GM12878 (cell line): ENCODE data around the gene BCR. TPM values are rescaled to one million over a fixed set of nuclear protein-coding genes. Genes with fewer than 3 reads are reported as not detected.

Source experiments
- ATAC-seq: fragments of 200-7000 bp; cut with Tn5 transposase; 3 replicates; pipeline ENCODE4 v1.9.1; 2020; ENCODE audit warnings: mild to moderate bottlenecking, moderate library complexity
- BruUV-seq: library from RNA; stranded (reverse); fragments of 400-500 nt; replicated peaks from 2 replicates; lab custom pipeline; 2021; lab: Mats Ljungman, UMichigan
- CTCF ChIA-PET: fragments of 300-600 bp; sonication (Branson Sonifier 250); formaldehyde crosslinking; extraction: SDS; loops from one replicate; lab custom pipeline; 2021; ENCODE audit warnings: inconsistent platforms; lab: Yijun Ruan, JAX
- POLR2A ChIA-PET: fragments of 350-600 bp; formaldehyde crosslinking; extraction: SDS; loops from one replicate; lab custom pipeline; 2021; ENCODE audit warnings: inconsistent platforms; lab: Charles Lee
- RAD21 ChIA-PET: fragments of 300-600 bp; sonication (Branson Sonifier 250); formaldehyde crosslinking; loops from one replicate; lab custom pipeline; 2023; ENCODE audit warnings: antibody characterized with exemption; ENCODE audit not compliant: unreplicated experiment; lab: Charles Lee
- SMC1A ChIA-PET: fragments of 300-600 bp; sonication (Branson Sonifier 250); formaldehyde crosslinking; loops from one replicate; lab custom pipeline; 2023; ENCODE audit not compliant: unreplicated experiment, uncharacterized antibody; lab: Charles Lee
- DNase-seq: peaks from one replicate; pipeline ENCODE4 v3.0.0-alpha.2; 2011; ENCODE audit warnings: low read depth, low spot score
- FAIRE-seq: peaks from 3 replicates; lab custom pipeline; 2011; peaks lifted over from hg19 to GRCh38; lab: Jason Lieb, UNC
- H2AFZ ChIP-seq: 2 replicates; pipeline ENCODE4 v1.6.0; 2011; ENCODE audit warnings: low read depth, low read length, control low read depth; ENCODE audit not compliant: control insufficient read depth
- H3K27ac ChIP-seq: 2 replicates; pipeline ENCODE4 v1.5.1; 2011; ENCODE audit warnings: control low read depth; ENCODE audit not compliant: control insufficient read depth, insufficient read depth
- H3K27me3 ChIP-seq, 2 experiments: replicated peaks in 1 of 2; 2 replicates each; pipeline versions ENCODE4 v1.6.0 to v1.6.1; 2011; ENCODE audit warnings: low read length in 1 of 2; ENCODE audit not compliant: control insufficient read depth in 2 of 2, insufficient read depth in 2 of 2
- H3K36me3 ChIP-seq, 2 experiments: 2 replicates each; pipeline ENCODE4 v1.5.1; 2011; ENCODE audit warnings: low read length in 1 of 2; ENCODE audit not compliant: control insufficient read depth in 2 of 2, insufficient read depth in 2 of 2
- H3K4me1 ChIP-seq: 2 replicates; pipeline ENCODE4 v1.6.1; 2011; ENCODE audit warnings: mild to moderate bottlenecking, low read length, moderate library complexity, mixed read lengths; ENCODE audit not compliant: control insufficient read depth, insufficient read depth
- H3K4me2 ChIP-seq: 2 replicates; pipeline ENCODE4 v1.6.0; 2011; ENCODE audit warnings: control low read depth; ENCODE audit not compliant: control insufficient read depth, insufficient read depth
- H3K4me3 ChIP-seq: fragments of 200-600 bp; sonication (generic); 2 replicates; pipeline ENCODE4 v1.5.1; 2016
- H3K79me2 ChIP-seq: 2 replicates; pipeline ENCODE4 v1.6.0; 2011; ENCODE audit warnings: low read length; ENCODE audit not compliant: control insufficient read depth, insufficient read depth
- H3K9ac ChIP-seq: 2 replicates; pipeline ENCODE4 v1.8.0; 2011; ENCODE audit warnings: low read length, control low read depth, mixed read lengths; ENCODE audit not compliant: control insufficient read depth, insufficient read depth
- H3K9me3 ChIP-seq: replicated peaks from 3 replicates; pipeline ENCODE4 v1.5.1; 2011; ENCODE audit warnings: mild to moderate bottlenecking, low read length; ENCODE audit not compliant: control insufficient read depth, insufficient read depth
- H4K20me1 ChIP-seq: 2 replicates; pipeline ENCODE4 v1.6.0; 2011; ENCODE audit not compliant: control insufficient read depth, insufficient read depth
- EGR1 ChIP-seq, 2 experiments: IDR thresholded peaks; 1 replicate in 1 of 2; 2 replicates in 1 of 2; pipeline ENCODE4 v1.6.1; 2011 to 2012; ENCODE audit warnings: low read depth in 2 of 2, low read length in 2 of 2, borderline replicate concordance in 1 of 2, mild to moderate bottlenecking in 1 of 2, moderate library complexity in 1 of 2
- IKZF1 ChIP-seq: fragments of 450-650 bp; conservative IDR thresholded peaks from 2 replicates; pipeline ENCODE4 v1.6.1; 2017; ENCODE audit warnings: antibody characterized with exemption, mild to moderate bottlenecking
- LARP7 ChIP-seq: fragments of 450-650 bp; IDR thresholded peaks from 2 replicates; pipeline ENCODE4 v1.6.1; 2017; ENCODE audit warnings: mild to moderate bottlenecking
- MYC ChIP-seq: IDR thresholded peaks from 2 replicates; pipeline ENCODE4 v1.6.1; 2011; ENCODE audit warnings: mild to moderate bottlenecking, low read length, moderate library complexity, inconsistent platforms; ENCODE audit not compliant: insufficient read depth, insufficient replicate concordance, insufficient read length, severe bottlenecking
- RUNX3 ChIP-seq: IDR thresholded peaks from 2 replicates; pipeline ENCODE4 v1.6.1; 2012; ENCODE audit warnings: low read length, inconsistent platforms
- YY1 ChIP-seq: IDR thresholded peaks from 2 replicates; pipeline ENCODE4 v1.6.1; 2011; ENCODE audit warnings: low read depth, mild to moderate bottlenecking, low read length
- WGBS: methylation state at CpG from one replicate; pipeline ENCODE4 v1.1.6; 2016; ENCODE audit warnings: low lambda C conversion rate; ENCODE audit not compliant: insufficient replicate concordance, insufficient coverage; ENCODE audit errors: missing lambda C conversion rate; 5-methylcytosine and 5-hydroxymethylcytosine counted together
- in situ Hi-C: fragments of 300-500 bp; cut with MboI; formaldehyde crosslinking; loops from 9 replicates; pipeline ENCODE4 v1.14.3; 2018; ENCODE audit warnings: mixed read lengths
- intact Hi-C: fragments of 100-400 bp; cut with micrococcal nuclease; formaldehyde crosslinking; loops from one replicate; pipeline ENCODE4 v1.14.2; 2022; ENCODE audit not compliant: unreplicated experiment
- polyA plus RNA-seq, 11 experiments: library from polyadenylated mRNA; depleted of rRNA in 4 of 11; unstranded in 6 of 11; stranded (reverse) in 5 of 11; fragments of >200 nt; fragmentation: Nextera tagmentation in 4 of 11; fragmentation: Illumina TruSeq in 1 of 11; extraction: Ambion mirVana in 4 of 11; extraction: Trizol in 1 of 11; gene quantifications; 1 replicate in 1 of 11; 2 replicates in 10 of 11; pipeline versions ENCODE4 v1.2.1 to v1.2.3, GENCODE V29; 2011 to 2016; ENCODE audit warnings: inconsistent platforms in 2 of 11, missing spikeins in 2 of 11, low read depth in 1 of 11
- total RNA-seq, 4 experiments: library from RNA; depleted of rRNA in 3 of 4; stranded (reverse); fragments of >200 nt in 3 of 4; fragmentation: Illumina TruSeq in 1 of 4; extraction: Trizol in 1 of 4; gene quantifications; 2 replicates each; pipeline versions ENCODE4 v1.2.1 to v1.2.3, GENCODE V29; 2013 to 2021
- TF ChIP-seq, protein P1 (sequence below), 3 experiments: IDR thresholded peaks in 2 of 3; conservative IDR thresholded peaks in 1 of 3; 2 replicates each; pipeline ENCODE4 v1.5.1; 2011; ENCODE audit warnings: low read depth in 3 of 3, low read length in 3 of 3, mild to moderate bottlenecking in 3 of 3, control low read depth in 2 of 3, moderate library complexity in 2 of 3, inconsistent platforms in 1 of 3, mixed read lengths in 1 of 3; ENCODE audit not compliant: control insufficient read depth in 2 of 3, insufficient read depth in 1 of 3; ENCODE audit errors: extremely low read depth in 1 of 3
- TF ChIP-seq, protein P2 (sequence below): fragments of 450-650 bp; conservative IDR thresholded peaks from 2 replicates; pipeline ENCODE4 v1.6.1; 2017; ENCODE audit warnings: mild to moderate bottlenecking, moderate library complexity
- TF ChIP-seq, protein P3 (sequence below): fragments of 450-650 bp; IDR thresholded peaks from 2 replicates; pipeline ENCODE4 v1.6.1; 2017; ENCODE audit warnings: mild to moderate bottlenecking, moderate library complexity

BCR gene
- total and polyA plus RNA-seq, 10 of the 15 experiments (the other 5 are each of a cell fraction or from before 2014, with no cell fraction given): 1.7 to 64.7 (median 18.4) TPM

DNA sequence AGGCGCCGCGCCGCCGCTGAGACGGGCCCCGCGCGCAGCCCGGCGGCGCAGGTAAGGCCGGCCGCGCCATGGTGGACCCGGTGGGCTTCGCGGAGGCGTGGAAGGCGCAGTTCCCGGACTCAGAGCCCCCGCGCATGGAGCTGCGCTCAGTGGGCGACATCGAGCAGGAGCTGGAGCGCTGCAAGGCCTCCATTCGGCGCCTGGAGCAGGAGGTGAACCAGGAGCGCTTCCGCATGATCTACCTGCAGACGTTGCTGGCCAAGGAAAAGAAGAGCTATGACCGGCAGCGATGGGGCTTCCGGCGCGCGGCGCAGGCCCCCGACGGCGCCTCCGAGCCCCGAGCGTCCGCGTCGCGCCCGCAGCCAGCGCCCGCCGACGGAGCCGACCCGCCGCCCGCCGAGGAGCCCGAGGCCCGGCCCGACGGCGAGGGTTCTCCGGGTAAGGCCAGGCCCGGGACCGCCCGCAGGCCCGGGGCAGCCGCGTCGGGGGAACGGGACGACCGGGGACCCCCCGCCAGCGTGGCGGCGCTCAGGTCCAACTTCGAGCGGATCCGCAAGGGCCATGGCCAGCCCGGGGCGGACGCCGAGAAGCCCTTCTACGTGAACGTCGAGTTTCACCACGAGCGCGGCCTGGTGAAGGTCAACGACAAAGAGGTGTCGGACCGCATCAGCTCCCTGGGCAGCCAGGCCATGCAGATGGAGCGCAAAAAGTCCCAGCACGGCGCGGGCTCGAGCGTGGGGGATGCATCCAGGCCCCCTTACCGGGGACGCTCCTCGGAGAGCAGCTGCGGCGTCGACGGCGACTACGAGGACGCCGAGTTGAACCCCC, 798 bp downstream of the BCR start:
- no peaks in the 10 kb centered on the region for H3K27me3 ChIP-seq
- intact Hi-C loops: loop anchor here (5.0 kb wide), 2 partner anchors 36 to 44 kb away; no protein-coding TSS in a partner anchor
- peaks cover 5% of the 10 kb centered on the region; the same call in 1 of the 2 replicates for H4K20me1 ChIP-seq
- H3K27ac ChIP-seq: no peak overlapping the region; the same call in 1 of the 2 replicates
- RAD21 ChIA-PET: interaction anchor here (0.8 to 13.6 kb wide), 8 partner anchors 37 to 221 kb away, joined by 3 to 167 read pairs (median 5); partner anchors contain the start of gene RAB36
- DNase-seq (no peak), ATAC-seq (no peak), FAIRE-seq (no peak)
- peaks cover 61% of the 10 kb centered on the region for H3K4me1 ChIP-seq
- H3K79me2 ChIP-seq: peaks cover 47% of the 10 kb centered on the region
- CTCF ChIA-PET: interaction anchor here (0.7 to 13.6 kb wide), 7 partner anchors 10 to 222 kb away, joined by 3 to 209 read pairs (median 5); no protein-coding TSS in a partner anchor
- in situ Hi-C loops: no loop called here
- WGBS: 21% methylated on average over 78 of the region's 112 CpGs
- POLR2A ChIA-PET: no interaction called here
- SMC1A ChIA-PET: interaction anchor here (0.7 to 4.1 kb wide), 6 partner anchors 36 to 221 kb away, joined by 3 to 16 read pairs (median 4); partner anchors contain the start of gene RAB36
- peak overlapping the region; percentile 98 for H3K4me2 ChIP-seq
- no TSS peak for BruUV-seq
- H3K9me3 ChIP-seq: no peaks in the 10 kb centered on the region; the same call in 2 of the 3 replicates
- H3K9ac ChIP-seq: peak overlapping the region; percentile 62
- peak overlapping the region; percentile 64 for H2AFZ ChIP-seq
- 0 out of 2 replicates have a peak, but pooled peaks have one; percentile 49 for TF ChIP-seq LARP7
- TF ChIP-seq, protein P1, sequence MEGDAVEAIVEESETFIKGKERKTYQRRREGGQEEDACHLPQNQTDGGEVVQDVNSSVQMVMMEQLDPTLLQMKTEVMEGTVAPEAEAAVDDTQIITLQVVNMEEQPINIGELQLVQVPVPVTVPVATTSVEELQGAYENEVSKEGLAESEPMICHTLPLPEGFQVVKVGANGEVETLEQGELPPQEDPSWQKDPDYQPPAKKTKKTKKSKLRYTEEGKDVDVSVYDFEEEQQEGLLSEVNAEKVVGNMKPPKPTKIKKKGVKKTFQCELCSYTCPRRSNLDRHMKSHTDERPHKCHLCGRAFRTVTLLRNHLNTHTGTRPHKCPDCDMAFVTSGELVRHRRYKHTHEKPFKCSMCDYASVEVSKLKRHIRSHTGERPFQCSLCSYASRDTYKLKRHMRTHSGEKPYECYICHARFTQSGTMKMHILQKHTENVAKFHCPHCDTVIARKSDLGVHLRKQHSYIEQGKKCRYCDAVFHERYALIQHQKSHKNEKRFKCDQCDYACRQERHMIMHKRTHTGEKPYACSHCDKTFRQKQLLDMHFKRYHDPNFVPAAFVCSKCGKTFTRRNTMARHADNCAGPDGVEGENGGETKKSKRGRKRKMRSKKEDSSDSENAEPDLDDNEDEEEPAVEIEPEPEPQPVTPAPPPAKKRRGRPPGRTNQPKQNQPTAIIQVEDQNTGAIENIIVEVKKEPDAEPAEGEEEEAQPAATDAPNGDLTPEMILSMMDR (IDR thresholded peaks at IDR 0.05 in 2 of 3, conservative IDR thresholded peaks at IDR 0.05 in 1 of 3; ENCODE audit: control insufficient read depth in 2 of 3, extremely low read depth in 1 of 3, insufficient read depth in 1 of 3, low read depth in 3 of 3, low read length in 3 of 3): no peak
- peak; percentile 91 for TF ChIP-seq IKZF1
- TF ChIP-seq YY1: 0 out of 2 replicates have a peak, but pooled peaks have one; percentile 31
- TF ChIP-seq EGR1 (IDR thresholded peaks at IDR 0.05; ENCODE audit: borderline replicate concordance in 1 of 2, low read depth in 2 of 2, low read length in 2 of 2): peak in 1 of 2 experiments; percentile 10; a peak in 1 of 3 replicates
- TF ChIP-seq, protein P2, sequence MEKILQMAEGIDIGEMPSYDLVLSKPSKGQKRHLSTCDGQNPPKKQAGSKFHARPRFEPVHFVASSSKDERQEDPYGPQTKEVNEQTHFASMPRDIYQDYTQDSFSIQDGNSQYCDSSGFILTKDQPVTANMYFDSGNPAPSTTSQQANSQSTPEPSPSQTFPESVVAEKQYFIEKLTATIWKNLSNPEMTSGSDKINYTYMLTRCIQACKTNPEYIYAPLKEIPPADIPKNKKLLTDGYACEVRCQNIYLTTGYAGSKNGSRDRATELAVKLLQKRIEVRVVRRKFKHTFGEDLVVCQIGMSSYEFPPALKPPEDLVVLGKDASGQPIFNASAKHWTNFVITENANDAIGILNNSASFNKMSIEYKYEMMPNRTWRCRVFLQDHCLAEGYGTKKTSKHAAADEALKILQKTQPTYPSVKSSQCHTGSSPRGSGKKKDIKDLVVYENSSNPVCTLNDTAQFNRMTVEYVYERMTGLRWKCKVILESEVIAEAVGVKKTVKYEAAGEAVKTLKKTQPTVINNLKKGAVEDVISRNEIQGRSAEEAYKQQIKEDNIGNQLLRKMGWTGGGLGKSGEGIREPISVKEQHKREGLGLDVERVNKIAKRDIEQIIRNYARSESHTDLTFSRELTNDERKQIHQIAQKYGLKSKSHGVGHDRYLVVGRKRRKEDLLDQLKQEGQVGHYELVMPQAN: peak; percentile 25; the same call in 1 of the 2 replicates
- no peak for TF ChIP-seq RUNX3
- TF ChIP-seq, protein P3, sequence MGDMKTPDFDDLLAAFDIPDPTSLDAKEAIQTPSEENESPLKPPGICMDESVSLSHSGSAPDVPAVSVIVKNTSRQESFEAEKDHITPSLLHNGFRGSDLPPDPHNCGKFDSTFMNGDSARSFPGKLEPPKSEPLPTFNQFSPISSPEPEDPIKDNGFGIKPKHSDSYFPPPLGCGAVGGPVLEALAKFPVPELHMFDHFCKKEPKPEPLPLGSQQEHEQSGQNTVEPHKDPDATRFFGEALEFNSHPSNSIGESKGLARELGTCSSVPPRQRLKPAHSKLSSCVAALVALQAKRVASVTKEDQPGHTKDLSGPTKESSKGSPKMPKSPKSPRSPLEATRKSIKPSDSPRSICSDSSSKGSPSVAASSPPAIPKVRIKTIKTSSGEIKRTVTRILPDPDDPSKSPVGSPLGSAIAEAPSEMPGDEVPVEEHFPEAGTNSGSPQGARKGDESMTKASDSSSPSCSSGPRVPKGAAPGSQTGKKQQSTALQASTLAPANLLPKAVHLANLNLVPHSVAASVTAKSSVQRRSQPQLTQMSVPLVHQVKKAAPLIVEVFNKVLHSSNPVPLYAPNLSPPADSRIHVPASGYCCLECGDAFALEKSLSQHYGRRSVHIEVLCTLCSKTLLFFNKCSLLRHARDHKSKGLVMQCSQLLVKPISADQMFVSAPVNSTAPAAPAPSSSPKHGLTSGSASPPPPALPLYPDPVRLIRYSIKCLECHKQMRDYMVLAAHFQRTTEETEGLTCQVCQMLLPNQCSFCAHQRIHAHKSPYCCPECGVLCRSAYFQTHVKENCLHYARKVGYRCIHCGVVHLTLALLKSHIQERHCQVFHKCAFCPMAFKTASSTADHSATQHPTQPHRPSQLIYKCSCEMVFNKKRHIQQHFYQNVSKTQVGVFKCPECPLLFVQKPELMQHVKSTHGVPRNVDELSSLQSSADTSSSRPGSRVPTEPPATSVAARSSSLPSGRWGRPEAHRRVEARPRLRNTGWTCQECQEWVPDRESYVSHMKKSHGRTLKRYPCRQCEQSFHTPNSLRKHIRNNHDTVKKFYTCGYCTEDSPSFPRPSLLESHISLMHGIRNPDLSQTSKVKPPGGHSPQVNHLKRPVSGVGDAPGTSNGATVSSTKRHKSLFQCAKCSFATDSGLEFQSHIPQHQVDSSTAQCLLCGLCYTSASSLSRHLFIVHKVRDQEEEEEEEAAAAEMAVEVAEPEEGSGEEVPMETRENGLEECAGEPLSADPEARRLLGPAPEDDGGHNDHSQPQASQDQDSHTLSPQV: no peak
- no peak for TF ChIP-seq MYC
- no peaks in the 10 kb centered on the region; a peak in 1 of 4 replicates for H3K36me3 ChIP-seq
- H3K4me3 ChIP-seq: peak overlapping the region; percentile 76
